Liver (tissue), 5 donors: ENCODE measurements around the gene OR4Q3. TPM values are rescaled to one million over a fixed set of nuclear protein-coding genes. Genes with fewer than 3 reads are reported as not detected.

ENCODE experiments used
- polyA plus RNA-seq, 2 donors: library from polyadenylated mRNA; stranded (reverse) in 1 of 2; unstranded in 1 of 2; fragments of 200-250 nt in 1 of 2; fragments of >200 nt in 1 of 2; fragmentation: Nextera tagmentation in 1 of 2; extraction: Ambion mirVana in 1 of 2; gene quantifications; one replicate each; pipeline versions ENCODE4 v1.2.1 to v1.2.3, GENCODE V29; 2013 to 2015
- small RNA-seq: library from RNA; depleted of rRNA; stranded (forward); fragments of <200 nt; gene quantifications from one replicate; pipeline ENCODE3, GENCODE V24; 2014
- total RNA-seq, 2 donors: library from RNA; depleted of rRNA; stranded (reverse); fragments of >200 nt; gene quantifications; one replicate each; pipeline ENCODE4 v1.2.3, GENCODE V29; 2014
- donor health status: healthy.
- donor health status: healthy.
- donor health status: healthy.

Gene OR4Q3
- total and polyA plus RNA-seq, 4 donors: not detected

Small RNA genes lying within 50 kb of the gene (small RNA-seq; reads per million reads assigned to genes)
- gene AL512310.1: not detected

Other genes with a start within 250 kb of the OR4Q3 start
- not detected for gene OR11H2, start 29.7 kb upstream of the OR4Q3 start, total RNA-seq
- not detected for gene OR11H2, start 29.7 kb upstream of the OR4Q3 start, polyA plus RNA-seq
- not detected for gene OR4M1, start 29.9 kb downstream of the OR4Q3 start, total RNA-seq
- gene OR4M1, start 29.9 kb downstream of the OR4Q3 start, polyA plus RNA-seq: not detected
- gene OR4N2, start 60.2 kb downstream of the OR4Q3 start, total RNA-seq: not detected
- not detected for gene OR4N2, start 60.2 kb downstream of the OR4Q3 start, polyA plus RNA-seq
- not detected for gene OR4K2, start 131.6 kb downstream of the OR4Q3 start, total RNA-seq
- gene OR4K2, start 131.6 kb downstream of the OR4Q3 start, polyA plus RNA-seq: not detected
- not detected for gene OR4K5, start 177.0 kb downstream of the OR4Q3 start, total RNA-seq
- gene OR4K5, start 177.0 kb downstream of the OR4Q3 start, polyA plus RNA-seq: not detected
- not detected for gene OR4K1, start 187.3 kb downstream of the OR4Q3 start, total RNA-seq
- gene OR4K1, start 187.3 kb downstream of the OR4Q3 start, polyA plus RNA-seq: not detected
- gene OR4K15, start 232.0 kb downstream of the OR4Q3 start, total RNA-seq: not detected
- gene OR4K15, start 232.0 kb downstream of the OR4Q3 start, polyA plus RNA-seq: not detected